Endothelial cell of umbilical vein (primary cell): ENCODE measurements around the gene SCGB2A2.

ENCODE experiments used
- CTCF ChIP-seq, 2 donors: IDR thresholded peaks; 1 replicate in 1 of 2; 2 replicates in 1 of 2; pipeline ENCODE4 v1.5.1; 2011; ENCODE audit warnings: low read length in 2 of 2, mild to moderate bottlenecking in 2 of 2, moderate library complexity in 2 of 2, control low read depth in 1 of 2, inconsistent platforms in 1 of 2, low read depth in 1 of 2; ENCODE audit not compliant: insufficient read depth in 1 of 2; ENCODE audit errors: extremely low read depth in 1 of 2
- EZH2 ChIP-seq: IDR thresholded peaks from 2 replicates; pipeline ENCODE4 v1.6.1; 2012; ENCODE audit warnings: borderline replicate concordance, low read depth, mild to moderate bottlenecking, moderate library complexity, low read length, inconsistent platforms; ENCODE audit not compliant: severe bottlenecking
- FOS ChIP-seq: IDR thresholded peaks from 2 replicates; pipeline ENCODE4 v1.6.1; 2011; ENCODE audit warnings: mild to moderate bottlenecking, low read length, moderate library complexity, borderline replicate concordance; ENCODE audit not compliant: insufficient read depth
- GATA2 ChIP-seq: IDR thresholded peaks from 2 replicates; pipeline ENCODE4 v1.7.0; 2011; ENCODE audit warnings: low read depth, mild to moderate bottlenecking, moderate library complexity, mixed read lengths, low read length; ENCODE audit not compliant: insufficient read length, insufficient read depth
- JUN ChIP-seq: IDR thresholded peaks from 2 replicates; pipeline ENCODE4 v1.6.1; 2011; ENCODE audit warnings: borderline replicate concordance, low read depth; ENCODE audit not compliant: insufficient read length, insufficient read depth
- MAX ChIP-seq: IDR thresholded peaks from 2 replicates; pipeline ENCODE4 v1.6.1; 2011; ENCODE audit not compliant: insufficient read depth, insufficient read length
- MYC ChIP-seq: IDR thresholded peaks from one replicate; pipeline ENCODE4 v1.6.1; 2011; ENCODE audit warnings: mild to moderate bottlenecking, low read depth, low read length
- POLR2A ChIP-seq: IDR thresholded peaks from 2 replicates; pipeline ENCODE4 v1.6.1; 2012; ENCODE audit warnings: low read depth, mild to moderate bottlenecking, control low read depth, low read length
- POLR2AphosphoS5 ChIP-seq: IDR thresholded peaks from 2 replicates; pipeline ENCODE4 v1.6.1; 2012; ENCODE audit warnings: low read depth, mild to moderate bottlenecking, control low read depth, low read length, moderate library complexity; ENCODE audit not compliant: insufficient read depth

- TF ChIP-seq CTCF (IDR thresholded peaks at IDR 0.05; ENCODE audit: extremely low read depth in 1 of 2, insufficient read depth in 1 of 2, low read depth in 1 of 2, low read length in 2 of 2) (no peak), MAX (no peak), POLR2AphosphoS5 (no peak), MYC (no peak), POLR2A (no peak), EZH2 (no peak), FOS (no peak), GATA2 (no peak), JUN (no peak)
Measured at GRCh38 chr11:62253999-62254542, 15.9 kb upstream of the SCGB2A2 start.
